Endothelial cell of umbilical vein (primary cell): ENCODE data around the gene EHMT1. TPM values are rescaled to one million over a fixed set of nuclear protein-coding genes. Genes with fewer than 3 reads are reported as not detected.

Experiments used
- BruUV-seq: library from RNA; stranded (reverse); fragments of 400-500 nt; replicated peaks from 2 replicates; lab custom pipeline; 2021; lab: Mats Ljungman, UMichigan
- CTCF ChIA-PET: fragments of 300-600, 350-600 bp; sonication (Branson Sonifier 250); formaldehyde crosslinking; loops from one replicate; lab custom pipeline; 2021; ENCODE audit warnings: antibody characterized with exemption, inconsistent platforms; lab: Charles Lee
- POLR2A ChIA-PET: fragments of 300-600, 350-600 bp; sonication (Branson Sonifier 250); formaldehyde crosslinking; loops from one replicate; lab custom pipeline; 2021; ENCODE audit warnings: antibody characterized with exemption, inconsistent platforms; lab: Charles Lee
- DNase-seq: peaks from one replicate; pipeline ENCODE4 v3.0.0-alpha.2; 2011; ENCODE audit warnings: low read depth, low spot score
- FAIRE-seq: peaks from 2 replicates; lab custom pipeline; 2011; peaks lifted over from hg19 to GRCh38; lab: Jason Lieb, UNC
- H2AFZ ChIP-seq: 2 replicates; pipeline ENCODE4 v1.6.0; 2012; ENCODE audit warnings: low read depth, low read length, control low read depth, inconsistent platforms
- H3K27ac ChIP-seq: 2 replicates; pipeline ENCODE4 v1.5.1; 2011; ENCODE audit warnings: low read depth, mild to moderate bottlenecking, control low read depth, low read length, moderate library complexity; ENCODE audit not compliant: insufficient read depth
- H3K27me3 ChIP-seq, 2 experiments: 2 replicates each; pipeline versions ENCODE4 v1.6.0 to v1.6.1; 2011; ENCODE audit warnings: low read length in 2 of 2, mixed read lengths in 1 of 2; ENCODE audit not compliant: control insufficient read depth in 2 of 2, insufficient read depth in 2 of 2
- H3K36me3 ChIP-seq, 2 experiments: 2 replicates in 1 of 2; 3 replicates in 1 of 2; pipeline ENCODE4 v1.5.1; 2011; ENCODE audit warnings: low read length in 2 of 2, mild to moderate bottlenecking in 1 of 2, moderate library complexity in 1 of 2; ENCODE audit not compliant: control insufficient read depth in 2 of 2, insufficient read depth in 2 of 2; ENCODE audit errors: extremely low read depth in 1 of 2
- H3K4me1 ChIP-seq: 3 replicates; pipeline ENCODE4 v1.5.1; 2011; ENCODE audit warnings: mild to moderate bottlenecking, low read length; ENCODE audit not compliant: control insufficient read depth, insufficient read depth; ENCODE audit errors: extremely low read depth
- H3K4me2 ChIP-seq: 2 replicates; pipeline ENCODE4 v1.6.1; 2011; ENCODE audit warnings: low read length, control low read depth, mixed read lengths; ENCODE audit not compliant: insufficient read depth
- H3K4me3 ChIP-seq, 3 experiments: fragments of 200-600 bp in 1 of 3; sonication (generic), shearing (Covaris generic) in 1 of 3; replicated peaks in 1 of 3; 2 replicates each; pipeline ENCODE4 v1.5.1; 2011 to 2016; ENCODE audit warnings: control low read depth in 3 of 3, low read length in 3 of 3, mild to moderate bottlenecking in 2 of 3, inconsistent platforms in 1 of 3, low read depth in 1 of 3, moderate library complexity in 1 of 3; ENCODE audit not compliant: insufficient read depth in 1 of 3
- H3K79me2 ChIP-seq: 2 replicates; pipeline ENCODE4 v1.6.0; 2012; ENCODE audit warnings: low read length, inconsistent platforms; ENCODE audit not compliant: control insufficient read depth, insufficient read depth
- H3K9ac ChIP-seq: replicated peaks from 2 replicates; pipeline ENCODE3; 2011; ENCODE audit warnings: low read length, control low read depth; ENCODE audit not compliant: insufficient read depth; ENCODE audit errors: extremely low read depth
- H3K9me1 ChIP-seq: replicated peaks from 3 replicates; pipeline ENCODE4 v1.6.0; 2011; ENCODE audit warnings: mild to moderate bottlenecking, low read length; ENCODE audit not compliant: control insufficient read depth, insufficient read depth; ENCODE audit errors: extremely low read depth
- H3K9me3 ChIP-seq: replicated peaks from 2 replicates; pipeline ENCODE4 v1.5.1; 2012; ENCODE audit warnings: low read length, inconsistent platforms; ENCODE audit not compliant: control insufficient read depth, insufficient read depth
- H4K20me1 ChIP-seq: replicated peaks from 2 replicates; pipeline ENCODE3; 2011; ENCODE audit warnings: mild to moderate bottlenecking, low read length; ENCODE audit not compliant: control insufficient read depth, insufficient read depth; ENCODE audit errors: extremely low read depth
- EZH2 ChIP-seq: IDR thresholded peaks from 2 replicates; pipeline ENCODE4 v1.6.1; 2012; ENCODE audit warnings: borderline replicate concordance, low read depth, mild to moderate bottlenecking, moderate library complexity, low read length, inconsistent platforms; ENCODE audit not compliant: severe bottlenecking
- FOS ChIP-seq: IDR thresholded peaks from 2 replicates; pipeline ENCODE4 v1.6.1; 2011; ENCODE audit warnings: mild to moderate bottlenecking, low read length, moderate library complexity, borderline replicate concordance; ENCODE audit not compliant: insufficient read depth
- GATA2 ChIP-seq: IDR thresholded peaks from 2 replicates; pipeline ENCODE4 v1.7.0; 2011; ENCODE audit warnings: low read depth, mild to moderate bottlenecking, moderate library complexity, mixed read lengths, low read length; ENCODE audit not compliant: insufficient read length, insufficient read depth
- JUN ChIP-seq: IDR thresholded peaks from 2 replicates; pipeline ENCODE4 v1.6.1; 2011; ENCODE audit warnings: borderline replicate concordance, low read depth; ENCODE audit not compliant: insufficient read length, insufficient read depth
- MYC ChIP-seq: IDR thresholded peaks from one replicate; pipeline ENCODE4 v1.6.1; 2011; ENCODE audit warnings: mild to moderate bottlenecking, low read depth, low read length
- POLR2A ChIP-seq: IDR thresholded peaks from 2 replicates; pipeline ENCODE4 v1.6.1; 2012; ENCODE audit warnings: low read depth, mild to moderate bottlenecking, control low read depth, low read length
- POLR2AphosphoS5 ChIP-seq: IDR thresholded peaks from 2 replicates; pipeline ENCODE4 v1.6.1; 2012; ENCODE audit warnings: low read depth, mild to moderate bottlenecking, control low read depth, low read length, moderate library complexity; ENCODE audit not compliant: insufficient read depth
- dilution Hi-C: fragments of 300-500 bp; cut with MboI; formaldehyde crosslinking; loops from one replicate; pipeline ENCODE4 v1.15.0; 2019; ENCODE audit warnings: low sequenced_read_pairs; ENCODE audit not compliant: extremely low pct_ligation_motif_present
- intact Hi-C: fragments of 100-400 bp; cut with micrococcal nuclease; formaldehyde crosslinking; loops from one replicate; pipeline ENCODE4 v1.10.0; 2022
- polyA plus RNA-seq, 4 experiments: library from polyadenylated mRNA; depleted of rRNA in 3 of 4; stranded (reverse) in 3 of 4; unstranded in 1 of 4; fragments of >200 nt; gene quantifications; 2 replicates each; pipeline versions ENCODE4 v1.2.1 to v1.2.3, GENCODE V29; 2011 to 2012; ENCODE audit warnings: missing spikeins in 1 of 4
- total RNA-seq: library from RNA; stranded (reverse); gene quantifications from 2 replicates; pipeline ENCODE4 v1.2.3, GENCODE V29; 2021
- TF ChIP-seq, protein P1 (sequence below), 2 donors: IDR thresholded peaks; 1 replicate in 1 of 2; 2 replicates in 1 of 2; pipeline ENCODE4 v1.5.1; 2011; ENCODE audit warnings: low read length in 2 of 2, mild to moderate bottlenecking in 2 of 2, moderate library complexity in 2 of 2, control low read depth in 1 of 2, inconsistent platforms in 1 of 2, low read depth in 1 of 2; ENCODE audit not compliant: insufficient read depth in 1 of 2; ENCODE audit errors: extremely low read depth in 1 of 2
- TF ChIP-seq, protein P2 (sequence below): IDR thresholded peaks from 2 replicates; pipeline ENCODE4 v1.6.1; 2011; ENCODE audit not compliant: insufficient read depth, insufficient read length

Gene EHMT1
- total and polyA plus RNA-seq, 2 donors (not counting 3 experiments of a cell fraction or from before 2014, with no cell fraction given) = 48.2 to 104 TPM

DNA sequence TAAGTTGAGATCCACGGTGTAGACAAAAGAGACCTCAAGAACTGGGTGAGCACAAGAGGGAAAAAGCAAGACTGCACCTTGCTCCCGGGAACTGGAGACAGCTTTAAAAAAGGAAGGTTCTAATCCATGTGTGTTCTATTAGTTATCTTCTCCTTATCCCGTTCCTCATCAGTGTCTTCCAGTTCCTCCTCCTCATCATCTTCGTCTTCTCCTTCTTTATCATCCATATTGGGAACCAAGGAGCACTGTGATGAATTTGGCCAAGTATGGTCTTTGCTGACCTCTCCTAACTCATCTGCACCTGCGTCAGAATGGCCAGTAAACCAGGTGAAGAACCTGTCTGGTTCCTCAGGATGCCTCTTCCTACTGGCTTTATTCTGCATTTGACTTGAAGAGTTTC, 22.1 kb downstream of the EHMT1 start:
- Histone ChIP-seq H3K36me3 (peaks cover 0 to 8% of the 10 kb centered on the region in 2 experiments), H3K4me3 (no peak overlapping the region), H4K20me1 (no peaks in the 10 kb centered on the region), H3K9ac (no peak overlapping the region), H3K79me2 (peaks cover 89% of the 10 kb centered on the region), H3K27me3 (no peaks in the 10 kb centered on the region), H3K9me3 (no peaks in the 10 kb centered on the region), H3K9me1 (no peaks in the 10 kb centered on the region), H3K27ac (no peak overlapping the region), H3K4me1 (no peaks in the 10 kb centered on the region), H3K4me2 (no peak overlapping the region), H2AFZ (no peak overlapping the region)
- POLR2A ChIA-PET = no interaction called here
- dilution Hi-C loops (no loop called here), intact Hi-C loops (no loop called here)
- DNase-seq (no peak), FAIRE-seq (no peak)
- CTCF ChIA-PET = interaction anchor here (1.4 kb wide), 1 partner anchor 26 kb away, joined by 3 read pairs; no protein-coding TSS in a partner anchor
- no TSS peak for BruUV-seq
- TF ChIP-seq EZH2 (no peak), MYC (no peak), FOS (no peak), POLR2AphosphoS5 (no peak), POLR2A (no peak), GATA2 (no peak), JUN (no peak)
- TF ChIP-seq, protein P1, sequence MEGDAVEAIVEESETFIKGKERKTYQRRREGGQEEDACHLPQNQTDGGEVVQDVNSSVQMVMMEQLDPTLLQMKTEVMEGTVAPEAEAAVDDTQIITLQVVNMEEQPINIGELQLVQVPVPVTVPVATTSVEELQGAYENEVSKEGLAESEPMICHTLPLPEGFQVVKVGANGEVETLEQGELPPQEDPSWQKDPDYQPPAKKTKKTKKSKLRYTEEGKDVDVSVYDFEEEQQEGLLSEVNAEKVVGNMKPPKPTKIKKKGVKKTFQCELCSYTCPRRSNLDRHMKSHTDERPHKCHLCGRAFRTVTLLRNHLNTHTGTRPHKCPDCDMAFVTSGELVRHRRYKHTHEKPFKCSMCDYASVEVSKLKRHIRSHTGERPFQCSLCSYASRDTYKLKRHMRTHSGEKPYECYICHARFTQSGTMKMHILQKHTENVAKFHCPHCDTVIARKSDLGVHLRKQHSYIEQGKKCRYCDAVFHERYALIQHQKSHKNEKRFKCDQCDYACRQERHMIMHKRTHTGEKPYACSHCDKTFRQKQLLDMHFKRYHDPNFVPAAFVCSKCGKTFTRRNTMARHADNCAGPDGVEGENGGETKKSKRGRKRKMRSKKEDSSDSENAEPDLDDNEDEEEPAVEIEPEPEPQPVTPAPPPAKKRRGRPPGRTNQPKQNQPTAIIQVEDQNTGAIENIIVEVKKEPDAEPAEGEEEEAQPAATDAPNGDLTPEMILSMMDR (IDR thresholded peaks at IDR 0.05; ENCODE audit: extremely low read depth in 1 of 2, insufficient read depth in 1 of 2, low read depth in 1 of 2, low read length in 2 of 2) = no peak
- TF ChIP-seq, protein P2, sequence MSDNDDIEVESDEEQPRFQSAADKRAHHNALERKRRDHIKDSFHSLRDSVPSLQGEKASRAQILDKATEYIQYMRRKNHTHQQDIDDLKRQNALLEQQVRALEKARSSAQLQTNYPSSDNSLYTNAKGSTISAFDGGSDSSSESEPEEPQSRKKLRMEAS = no peak
